ENCODE results near the gene ITGB3BP.

The ITGB3BP gene

DNA sequence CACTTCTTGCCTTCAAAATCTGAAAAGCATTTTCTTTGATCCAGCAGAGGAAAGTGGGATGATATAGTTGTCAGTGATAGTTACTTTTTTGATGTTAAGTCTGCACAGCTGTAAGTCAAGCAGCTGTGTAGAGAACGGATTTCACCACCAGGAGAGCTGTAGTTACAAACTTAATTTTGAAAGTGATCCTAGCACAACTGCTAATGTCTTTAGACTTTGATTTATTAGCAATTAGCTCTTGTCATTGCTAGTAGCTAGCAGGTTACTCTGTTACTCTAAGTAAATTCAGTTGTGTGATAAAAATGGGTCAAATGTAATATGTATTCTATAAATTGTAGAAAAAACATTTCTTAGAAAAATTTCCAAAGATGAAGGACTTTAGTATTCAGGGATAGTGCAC, 109.6 kb downstream of the ITGB3BP start:
- no peak for DNase-seq

- DNase-seq: no peak
Measured at GRCh38 chr1:63411066-63411465, 112.0 kb downstream of the ITGB3BP start.

- DNase-seq: no peak
Measured at GRCh38 chr1:63408331-63408730, 114.7 kb downstream of the ITGB3BP start.

DNA sequence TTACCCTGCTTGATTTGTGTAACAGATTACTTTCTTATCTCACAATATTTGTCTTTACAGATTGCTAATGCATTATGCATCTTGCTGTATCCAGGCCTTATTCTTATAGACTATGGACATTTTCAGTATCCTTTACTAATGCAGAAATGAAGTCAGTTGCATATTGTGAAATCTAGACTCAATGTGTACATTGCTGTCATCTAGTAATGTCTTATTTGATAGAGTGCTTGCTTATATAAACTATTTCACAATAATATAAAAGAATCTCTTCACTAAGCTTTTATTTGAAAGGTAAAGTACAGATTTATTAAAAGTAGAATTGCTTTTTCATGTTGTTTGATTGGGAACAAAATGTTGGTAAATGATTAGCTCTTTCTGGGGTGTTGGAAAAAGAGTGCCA, 116.0 kb downstream of the ITGB3BP start:
- no peak for DNase-seq

- no peak for DNase-seq
Measured at GRCh38 chr1:63405987-63406386, 117.0 kb downstream of the ITGB3BP start.

DNA sequence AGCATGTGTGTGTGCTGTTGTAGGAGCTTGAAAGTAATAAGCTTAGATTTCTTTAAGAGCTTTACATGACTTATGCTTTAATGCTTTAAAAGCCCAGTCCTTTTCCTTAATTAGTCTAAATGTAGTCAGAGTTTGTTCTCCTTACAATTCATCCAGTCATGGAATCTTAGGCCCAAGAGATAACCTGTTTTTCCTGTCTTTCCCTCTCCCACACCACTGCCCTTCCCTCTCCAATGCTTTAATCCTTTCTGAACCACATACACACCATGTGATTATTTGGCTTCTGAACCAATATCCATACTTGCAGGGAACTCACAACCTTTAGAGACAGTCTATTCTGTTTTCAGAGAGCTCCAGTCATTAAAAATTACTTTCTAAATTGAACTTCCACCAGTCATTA, 118.0 kb downstream of the ITGB3BP start:
- DNase-seq: no peak

DNA sequence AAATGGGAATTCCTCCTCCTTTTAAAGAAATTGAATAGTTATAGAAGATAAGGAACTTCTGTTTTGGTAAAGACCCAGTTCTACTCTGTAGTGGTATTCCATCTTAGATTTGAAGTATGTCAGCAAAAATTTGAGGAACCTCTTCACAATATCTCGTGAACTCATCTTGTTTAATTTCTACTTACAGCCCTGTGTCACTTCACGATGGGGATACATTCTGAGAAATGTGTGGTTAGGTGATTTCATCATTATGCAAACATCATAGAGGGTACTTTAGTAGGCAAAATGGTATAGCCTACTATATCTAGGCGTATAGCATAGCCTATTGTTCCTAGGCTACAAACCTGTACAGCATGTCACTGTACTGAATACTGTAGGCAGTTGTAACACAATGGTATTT, 119.6 kb downstream of the ITGB3BP start:
- no peak for DNase-seq

DNA sequence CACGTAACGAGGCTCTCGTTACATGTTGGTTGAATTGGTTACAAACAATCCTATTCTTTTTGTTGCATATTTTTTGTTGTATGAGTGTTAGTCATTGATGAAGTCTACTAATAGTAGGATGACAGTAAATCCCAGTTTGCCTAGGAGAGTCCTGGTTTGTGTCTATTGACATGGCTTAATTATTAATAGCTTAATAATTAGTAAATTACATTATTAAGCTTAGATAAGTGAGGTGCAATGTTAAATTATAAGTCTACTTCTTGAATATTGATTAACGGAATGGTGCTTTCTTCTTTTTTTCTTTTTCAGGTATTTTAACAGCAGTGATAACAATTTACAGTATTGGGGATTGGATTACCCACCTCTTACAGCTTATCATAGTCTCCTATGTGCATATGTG, 121.1 kb downstream of the ITGB3BP start:
- no peak for DNase-seq

Measured in NCI-H1417 treated with DMSO at 0.1 percent for 48 hours (cell line).